ENCODE results near the gene SELENOO.

- TF ChIP-seq, protein P1, sequence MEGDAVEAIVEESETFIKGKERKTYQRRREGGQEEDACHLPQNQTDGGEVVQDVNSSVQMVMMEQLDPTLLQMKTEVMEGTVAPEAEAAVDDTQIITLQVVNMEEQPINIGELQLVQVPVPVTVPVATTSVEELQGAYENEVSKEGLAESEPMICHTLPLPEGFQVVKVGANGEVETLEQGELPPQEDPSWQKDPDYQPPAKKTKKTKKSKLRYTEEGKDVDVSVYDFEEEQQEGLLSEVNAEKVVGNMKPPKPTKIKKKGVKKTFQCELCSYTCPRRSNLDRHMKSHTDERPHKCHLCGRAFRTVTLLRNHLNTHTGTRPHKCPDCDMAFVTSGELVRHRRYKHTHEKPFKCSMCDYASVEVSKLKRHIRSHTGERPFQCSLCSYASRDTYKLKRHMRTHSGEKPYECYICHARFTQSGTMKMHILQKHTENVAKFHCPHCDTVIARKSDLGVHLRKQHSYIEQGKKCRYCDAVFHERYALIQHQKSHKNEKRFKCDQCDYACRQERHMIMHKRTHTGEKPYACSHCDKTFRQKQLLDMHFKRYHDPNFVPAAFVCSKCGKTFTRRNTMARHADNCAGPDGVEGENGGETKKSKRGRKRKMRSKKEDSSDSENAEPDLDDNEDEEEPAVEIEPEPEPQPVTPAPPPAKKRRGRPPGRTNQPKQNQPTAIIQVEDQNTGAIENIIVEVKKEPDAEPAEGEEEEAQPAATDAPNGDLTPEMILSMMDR (conservative IDR thresholded peaks at IDR 0.05; ENCODE audit: low read depth, low read length) = no peak
- TF ChIP-seq EZH2 (IDR thresholded peaks at IDR 0.05; ENCODE audit: borderline replicate concordance, low read depth, low read length, poor library complexity, severe bottlenecking) = no peak
These were observed 39.9 kb upstream of the SELENOO start for GRCh38 chr22:50160947-50161346.

All from A673 (cell line).